GM21515 (cell line): ENCODE results near the gene SEMA3B.
"Not testable (repeated sequence)": the region's sequence is repeated elsewhere in the genome, so short reads cannot be mapped to it uniquely, and the experiment has no call there.

Experiments used
- ATAC-seq: cut with Tn5 transposase; IDR thresholded peaks from one replicate; pipeline ENCODE4 v1.9.1; 2021; ENCODE audit not compliant: unreplicated experiment

SEMA3B gene

DNA sequence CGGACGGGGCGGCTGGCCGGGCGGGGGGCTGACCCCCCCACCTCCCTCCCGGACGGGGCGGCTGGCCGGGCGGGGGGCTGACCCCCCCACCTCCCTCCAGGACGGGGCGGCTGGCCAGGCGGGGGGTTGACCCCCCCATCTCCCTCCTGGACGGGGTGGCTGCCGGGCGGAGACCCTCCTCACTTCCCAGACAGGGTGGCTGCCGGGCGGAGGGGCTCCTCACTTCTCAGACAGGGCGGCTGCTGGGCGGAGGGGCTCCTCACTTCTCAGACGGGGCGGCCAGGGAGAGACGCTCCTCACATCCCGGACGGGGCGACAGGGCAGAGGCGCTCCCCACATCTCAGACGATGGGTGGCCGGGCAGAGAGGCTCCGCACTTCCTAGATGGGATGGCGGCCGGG lies 43.1 kb downstream of the SEMA3B start:
- ATAC-seq: not testable (repeated sequence)

DNA sequence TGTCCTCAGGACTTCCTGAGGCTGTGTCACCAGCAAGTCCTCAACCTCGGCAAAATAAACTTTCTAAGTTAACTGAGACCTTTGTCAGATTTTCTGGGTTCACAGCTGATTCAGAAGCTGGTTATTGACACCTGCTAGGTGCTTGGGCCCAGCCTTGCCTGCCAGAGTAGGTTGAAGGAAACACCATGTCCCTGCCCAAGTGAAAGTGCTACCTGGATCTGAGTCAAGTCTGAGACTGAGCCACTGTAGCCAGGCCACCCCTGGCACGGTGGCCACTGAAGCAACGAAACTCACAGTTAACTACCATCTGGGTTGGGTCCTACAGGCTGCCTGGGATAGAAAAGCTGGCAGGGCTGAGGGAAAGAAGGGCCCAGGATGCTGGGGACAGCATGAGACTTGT lies 45.4 kb downstream of the SEMA3B start:
- ATAC-seq: no peak

DNA sequence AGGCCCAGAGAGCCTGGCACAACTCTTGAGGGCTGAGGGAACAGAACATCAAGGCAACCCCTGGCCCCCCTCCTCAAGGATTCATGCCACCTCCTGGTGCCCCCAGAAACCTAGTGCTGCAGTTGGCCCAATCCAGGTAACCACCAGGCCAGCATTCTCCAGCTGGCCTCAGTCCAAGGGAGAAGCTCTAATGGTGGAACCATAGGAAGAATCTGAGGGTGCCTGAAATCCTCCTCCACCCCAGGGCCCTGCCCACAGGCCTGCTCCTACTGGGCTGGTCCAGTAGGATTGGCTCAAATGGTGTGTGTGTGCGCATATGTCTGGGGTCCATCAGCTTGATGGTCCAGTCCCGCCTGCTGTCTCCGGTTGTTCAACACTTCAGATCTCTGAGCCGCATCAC lies 45.9 kb downstream of the SEMA3B start:
- ATAC-seq: no peak

DNA sequence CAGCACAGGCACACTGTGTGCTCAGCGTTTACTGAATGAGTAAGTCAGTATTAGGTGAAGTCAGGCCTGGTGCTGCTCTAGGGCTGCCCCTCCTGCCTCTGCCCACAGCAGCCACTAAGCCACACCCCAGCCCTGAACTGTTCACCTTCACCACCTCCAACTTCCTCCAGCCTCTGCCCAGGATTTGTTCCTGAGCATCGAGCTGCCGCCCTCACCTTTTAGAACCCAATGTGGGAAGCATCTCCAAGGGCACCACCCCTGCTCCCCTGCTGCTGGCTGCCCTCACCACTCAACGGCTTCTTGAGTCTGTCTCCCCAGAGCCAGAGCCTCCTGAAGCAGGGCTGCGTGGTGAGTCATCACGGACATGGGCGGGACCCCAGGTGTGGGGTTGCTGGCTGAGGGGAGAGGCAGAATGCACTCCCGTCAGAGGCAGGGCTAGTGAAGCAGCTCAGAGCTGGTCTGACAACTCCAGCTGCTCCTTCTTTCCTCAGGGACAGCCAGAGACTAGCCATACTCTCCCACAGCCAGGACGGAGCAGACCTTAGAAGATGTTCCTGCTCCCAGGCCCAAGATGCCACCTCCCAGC lies 47.8 kb downstream of the SEMA3B start:
- no peak for ATAC-seq

DNA sequence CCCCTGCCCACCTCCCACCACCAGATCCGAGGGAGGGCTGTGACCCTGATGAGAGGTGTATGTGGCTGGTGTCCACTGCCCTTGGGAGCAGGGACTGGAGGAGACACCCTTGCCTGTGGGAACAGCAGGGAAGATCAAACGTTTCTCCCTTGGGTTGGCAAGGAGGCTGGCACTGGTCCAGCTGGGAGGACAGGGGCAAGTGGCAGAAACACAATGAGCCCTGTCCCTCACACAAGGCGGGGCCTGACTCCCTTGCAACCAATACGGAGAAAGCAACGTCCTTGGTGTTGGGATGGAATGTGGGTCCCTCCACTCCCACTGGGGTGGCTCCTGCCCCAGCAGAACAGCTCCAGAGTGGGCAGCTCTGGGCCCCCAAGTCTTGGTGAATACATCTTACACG lies 48.4 kb downstream of the SEMA3B start:
- no peak for ATAC-seq

DNA sequence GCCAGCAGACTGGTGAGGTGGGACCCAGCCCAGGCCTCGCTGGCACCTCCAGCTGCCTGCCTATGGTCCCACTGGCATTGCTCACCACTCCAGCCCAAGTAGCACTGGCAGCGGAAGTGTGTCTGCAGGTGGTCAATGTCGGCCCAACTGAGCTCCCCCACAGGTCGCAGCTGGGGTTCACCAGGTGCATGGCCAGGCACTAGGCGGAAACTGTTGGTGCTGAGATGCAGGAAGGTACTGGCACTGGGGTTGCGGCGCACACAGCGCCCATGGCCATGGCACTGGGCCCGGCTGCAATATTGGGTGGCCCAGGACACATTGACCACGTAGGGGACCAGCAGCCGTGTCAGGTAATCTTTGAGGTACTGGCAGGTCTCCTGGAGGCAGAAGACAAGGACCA lies 49.2 kb downstream of the SEMA3B start:
- ATAC-seq: no peak

DNA sequence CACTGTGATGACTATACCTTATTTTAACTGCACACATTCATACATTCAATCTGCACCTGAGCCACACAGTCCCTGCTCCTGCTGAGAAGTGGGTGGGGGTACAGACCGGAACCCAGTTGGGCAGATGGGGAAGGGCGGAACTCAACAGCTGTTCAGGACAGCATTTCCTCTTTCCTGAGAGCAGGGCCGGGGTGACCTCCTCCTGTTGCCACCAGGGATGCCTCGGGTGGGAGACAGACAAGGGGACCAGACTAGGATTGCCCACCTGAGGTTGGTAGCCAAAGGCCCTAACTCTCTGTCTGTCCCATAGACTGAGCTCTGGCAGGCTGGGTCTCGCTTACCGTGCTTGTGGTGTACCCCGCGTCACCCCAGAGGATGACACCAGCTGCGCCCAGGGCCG lies 49.7 kb downstream of the SEMA3B start:
- no peak for ATAC-seq

DNA sequence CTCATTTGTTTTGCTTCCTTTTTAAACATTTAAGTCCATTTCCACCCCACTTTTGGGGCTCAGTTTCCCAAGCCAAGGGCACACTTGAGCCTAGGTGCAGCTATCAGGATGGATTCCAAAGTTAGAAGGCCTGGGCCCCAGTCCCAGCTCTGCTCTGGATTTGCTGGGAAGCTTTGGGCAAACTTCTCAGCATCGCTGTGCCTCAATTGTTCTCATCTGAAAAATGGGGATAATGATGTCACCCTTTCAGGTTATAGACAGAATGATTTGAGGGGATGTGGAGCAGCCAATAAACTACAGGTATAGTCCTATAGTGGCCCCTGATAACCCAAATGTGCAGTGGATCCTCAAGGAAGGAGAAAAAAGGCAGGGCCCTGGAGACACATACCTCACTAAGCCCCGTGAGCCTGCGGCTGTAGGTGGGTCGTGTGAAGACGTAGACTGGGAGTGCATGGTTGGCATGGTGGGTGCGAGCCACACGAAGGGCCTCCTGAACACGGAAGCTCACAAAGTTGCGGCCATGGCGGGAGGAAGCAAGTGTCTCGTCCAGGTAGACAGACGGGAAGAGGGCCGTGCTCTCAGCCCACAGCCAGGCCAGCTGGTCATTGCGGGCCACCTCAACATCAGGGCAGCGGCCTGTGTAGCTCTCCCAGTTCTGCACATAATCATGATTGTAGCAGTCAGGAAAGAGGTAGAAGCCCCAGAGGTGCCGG lies 50.4 kb downstream of the SEMA3B start:
- ATAC-seq: no peak

DNA sequence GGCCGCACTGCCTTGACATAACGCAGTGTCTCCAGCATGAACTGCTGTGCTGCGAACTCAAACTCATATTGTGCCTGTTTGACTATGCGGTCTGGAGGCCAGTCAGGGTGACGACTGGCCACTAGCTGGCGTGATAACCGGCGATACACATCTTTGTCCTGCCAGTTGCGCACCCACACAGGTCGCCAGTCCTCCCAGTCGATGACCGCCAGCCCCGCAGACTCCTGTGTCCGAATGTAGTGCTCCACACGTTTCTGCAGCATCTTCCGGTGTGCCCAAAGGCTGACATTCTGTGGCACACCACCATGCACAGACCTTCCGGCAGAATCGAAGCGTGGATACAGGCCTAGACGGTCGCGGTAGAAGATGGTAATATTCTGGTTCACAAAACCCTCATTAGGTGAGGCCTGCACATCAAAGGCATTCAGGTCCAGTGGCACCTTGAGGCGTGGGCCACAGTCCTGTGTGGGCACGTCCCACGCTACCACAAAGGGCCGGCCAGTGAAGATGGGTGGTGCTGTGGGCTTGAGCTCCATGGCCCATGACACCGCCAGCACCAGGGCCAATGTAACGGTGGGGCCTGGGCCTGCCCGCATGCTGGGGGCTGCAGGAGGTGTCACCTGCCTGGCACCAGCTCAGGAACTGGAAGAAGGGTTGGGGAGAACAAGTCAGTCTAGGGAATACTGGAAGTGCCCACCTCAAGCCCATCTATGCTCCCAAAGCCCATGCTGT lies 51.1 kb downstream of the SEMA3B start:
- ATAC-seq: no peak

DNA sequence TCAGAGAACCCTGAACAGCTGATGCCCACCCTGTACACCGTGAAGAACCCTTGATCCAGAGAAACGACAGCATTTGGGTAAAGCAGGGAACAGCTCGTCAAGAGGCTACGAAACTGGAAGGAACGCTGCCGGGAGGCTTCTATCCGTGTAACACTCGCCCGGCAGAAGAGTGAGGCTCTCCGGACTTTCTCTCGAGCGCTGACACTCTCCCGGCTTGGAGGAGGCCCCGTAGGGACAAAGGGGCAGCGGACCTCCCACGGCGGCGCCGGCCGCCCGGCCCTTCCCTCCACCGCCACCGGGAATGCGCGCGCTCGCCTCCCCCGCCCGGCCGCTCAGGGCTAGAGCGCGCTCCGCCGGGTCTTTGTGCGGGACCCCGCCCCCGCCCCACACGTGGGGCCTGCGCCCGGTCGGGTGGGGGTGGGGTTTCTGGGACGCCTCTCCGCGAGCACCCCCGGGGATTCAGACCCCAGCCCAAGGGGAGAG lies 51.9 kb downstream of the SEMA3B start:
- peak; percentile 51 for ATAC-seq

DNA sequence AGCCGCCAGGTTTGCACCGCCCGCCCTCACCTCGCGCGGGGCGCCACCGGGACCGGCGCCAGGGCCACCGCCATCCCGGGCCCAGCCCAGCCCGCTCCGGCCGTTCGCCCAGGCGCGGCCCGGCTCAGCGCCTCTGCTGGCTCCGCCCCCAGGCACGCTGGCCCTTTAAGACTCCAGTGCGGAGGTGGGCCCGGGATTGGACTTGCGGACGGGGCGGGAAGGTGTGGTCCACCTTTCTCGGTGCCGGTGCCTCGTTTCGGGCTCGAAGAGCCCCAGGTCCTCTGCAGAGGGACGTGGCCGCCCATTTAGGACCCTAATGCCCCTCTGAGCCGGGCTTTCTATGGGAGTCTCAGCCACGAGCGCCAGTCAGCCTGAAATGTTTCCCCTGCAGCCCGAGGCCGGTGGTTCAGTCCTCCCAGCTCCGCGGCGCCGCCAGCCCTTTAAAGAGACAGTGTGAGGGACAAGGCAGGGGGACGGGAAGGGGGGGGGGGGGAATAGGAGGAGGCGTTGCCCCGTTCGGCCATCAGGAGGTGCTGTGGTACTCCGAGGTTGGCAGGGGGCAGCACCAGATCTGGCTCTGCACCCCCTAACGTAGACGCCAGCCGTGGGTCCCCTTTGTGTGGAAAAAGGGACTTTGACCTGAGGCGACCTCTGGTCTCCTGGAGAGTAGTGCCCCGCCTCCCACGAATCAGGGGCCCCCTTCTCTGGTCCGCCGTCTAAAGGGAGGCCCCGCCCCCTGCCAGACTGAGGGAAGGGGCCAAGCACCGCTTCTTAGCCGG lies 52.6 kb downstream of the SEMA3B start:
- peak; percentile 70 for ATAC-seq

DNA sequence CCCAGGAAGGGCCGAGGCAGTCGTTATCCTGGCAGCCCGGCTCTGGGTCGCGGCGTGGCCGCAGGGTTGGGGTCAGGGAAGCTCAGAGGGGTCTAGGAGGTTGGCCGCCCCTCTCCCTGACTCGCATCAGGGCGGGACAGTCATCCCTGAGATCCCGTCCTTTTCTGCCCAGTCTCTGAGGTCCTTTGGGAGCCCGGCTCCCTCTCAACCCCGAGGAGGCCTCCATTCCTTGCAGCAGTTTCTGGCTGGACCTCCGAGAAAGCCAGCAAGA lies 53.1 kb downstream of the SEMA3B start:
- ATAC-seq: no peak

DNA sequence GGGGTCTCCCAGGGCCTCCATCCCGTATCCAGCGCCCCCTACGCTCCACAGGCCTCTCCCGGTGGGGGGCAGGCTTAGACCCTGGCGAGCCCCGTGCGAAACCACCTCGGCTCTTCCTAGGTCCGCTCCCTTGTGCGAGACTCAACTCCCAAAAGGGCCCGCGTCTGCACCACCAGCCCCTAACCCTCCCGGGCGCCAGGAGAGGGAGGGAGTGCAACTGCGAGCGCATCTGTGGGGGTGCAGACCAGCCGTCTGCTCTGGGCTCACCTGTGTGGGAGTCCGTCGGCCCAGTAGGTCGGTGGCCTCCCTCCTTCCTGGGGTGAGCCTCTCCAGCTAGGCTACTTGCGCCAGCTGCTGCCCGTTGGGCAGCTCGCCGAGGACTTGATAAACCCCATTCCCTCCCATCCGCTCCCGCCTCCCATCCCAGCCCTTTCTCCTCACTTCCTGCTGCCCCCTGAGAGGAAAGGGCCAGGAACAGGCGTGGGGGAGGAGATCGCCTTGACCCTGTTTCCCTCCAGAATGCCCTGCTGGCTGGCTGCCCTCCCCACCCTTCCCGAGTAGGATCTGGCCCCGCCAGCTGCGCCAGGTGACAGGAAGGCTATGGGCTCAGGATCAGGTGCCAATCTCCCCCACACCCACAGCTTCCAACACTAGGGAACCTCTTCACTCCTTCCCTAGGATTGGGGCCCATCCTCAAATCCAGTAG lies 53.6 kb downstream of the SEMA3B start, which contains the start of gene HYAL2:
HYAL2 (minus strand) TSS at position 360 of the 706 bp plus-strand sequence. CDS start 2,256 bp downstream, outside the sequence.
- ATAC-seq: no peak

DNA sequence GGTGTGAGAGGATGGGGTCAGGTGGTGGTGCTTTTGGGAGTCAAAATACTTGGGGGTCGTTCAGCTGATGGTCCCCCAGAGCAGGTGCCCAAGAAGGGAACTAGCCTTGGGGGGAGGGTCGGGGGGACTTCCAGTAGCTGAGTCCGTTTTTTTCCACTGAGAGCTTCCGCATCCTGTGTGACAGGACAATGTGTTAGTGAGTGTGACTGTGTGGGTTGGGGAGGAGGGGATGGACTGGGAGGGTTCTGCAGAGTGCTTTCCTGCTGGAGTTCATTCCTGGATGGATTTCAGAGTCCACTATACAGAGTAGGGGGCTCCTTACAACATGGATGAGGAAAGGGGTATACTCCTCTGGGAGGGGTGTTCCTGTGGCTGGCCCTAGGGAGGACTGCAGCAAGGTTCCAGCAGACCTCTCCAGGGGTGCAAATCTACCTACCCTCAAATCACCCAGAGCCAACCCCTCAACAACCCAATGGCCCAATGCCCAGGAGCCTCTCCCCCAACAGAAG lies 54.2 kb downstream of the SEMA3B start:
- ATAC-seq: no peak

DNA sequence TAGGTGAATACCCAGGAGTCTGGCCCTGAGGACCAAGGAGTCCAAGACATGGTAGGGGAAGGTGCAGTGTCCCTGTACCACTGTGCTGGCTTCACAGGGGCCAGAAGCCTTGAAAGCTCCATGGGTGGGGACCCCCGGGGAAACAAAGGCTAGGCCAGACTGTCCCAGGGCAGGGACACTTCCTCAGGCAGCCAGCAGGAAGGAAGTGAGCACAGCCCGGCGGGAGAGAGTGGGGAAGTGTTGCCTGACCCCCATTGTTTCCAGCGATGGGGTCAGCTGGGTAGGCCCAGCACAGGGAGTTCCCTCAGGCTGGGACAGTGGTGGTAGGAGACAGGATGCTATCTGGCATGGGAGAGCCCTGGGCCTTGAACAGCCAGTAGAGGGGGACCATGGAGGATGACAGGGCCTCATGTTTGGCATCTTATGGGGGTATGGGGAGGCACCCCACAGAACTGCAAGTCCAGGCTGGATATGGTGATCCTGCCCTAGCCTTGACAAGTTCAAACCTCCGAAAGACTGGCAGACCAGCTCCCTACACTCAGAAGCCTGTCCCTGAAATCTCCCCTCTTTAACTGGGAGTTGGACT lies 54.8 kb downstream of the SEMA3B start:
- ATAC-seq: no peak

DNA sequence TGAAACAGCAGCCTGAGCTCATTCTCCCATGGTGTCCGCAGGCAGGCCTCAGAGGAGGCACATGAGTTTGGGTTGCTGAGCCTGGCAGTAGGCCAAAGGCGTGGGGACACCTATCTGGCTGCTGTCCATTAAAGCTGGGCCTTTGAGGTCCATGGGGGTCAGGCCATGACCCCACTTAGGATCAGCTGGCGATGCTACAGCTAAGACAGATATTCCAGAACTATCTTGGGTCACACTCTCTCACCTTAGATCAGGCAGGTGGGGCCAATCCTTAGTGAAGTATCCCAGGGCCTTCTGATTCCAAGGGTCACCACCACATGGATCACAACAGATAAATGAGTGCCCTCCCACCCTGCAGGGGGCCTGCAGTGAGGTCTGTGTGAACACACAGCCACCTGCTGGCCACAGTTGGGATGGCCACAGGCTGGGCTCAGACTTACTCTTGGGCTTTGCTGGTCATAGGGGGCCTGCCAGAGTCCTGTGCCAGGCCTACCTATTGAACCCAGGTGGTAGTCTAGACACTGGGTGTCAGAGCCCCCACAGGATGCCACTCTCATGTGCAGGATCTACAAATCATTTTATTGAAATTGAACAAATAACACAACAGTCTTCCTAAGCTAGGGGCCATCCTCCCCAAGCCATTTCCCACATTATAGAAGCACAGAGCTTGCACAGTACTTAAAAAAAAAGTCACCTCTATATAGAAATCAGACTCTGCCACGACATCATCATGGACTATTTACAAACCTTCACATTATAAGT lies 55.6 kb downstream of the SEMA3B start:
- no peak for ATAC-seq

DNA sequence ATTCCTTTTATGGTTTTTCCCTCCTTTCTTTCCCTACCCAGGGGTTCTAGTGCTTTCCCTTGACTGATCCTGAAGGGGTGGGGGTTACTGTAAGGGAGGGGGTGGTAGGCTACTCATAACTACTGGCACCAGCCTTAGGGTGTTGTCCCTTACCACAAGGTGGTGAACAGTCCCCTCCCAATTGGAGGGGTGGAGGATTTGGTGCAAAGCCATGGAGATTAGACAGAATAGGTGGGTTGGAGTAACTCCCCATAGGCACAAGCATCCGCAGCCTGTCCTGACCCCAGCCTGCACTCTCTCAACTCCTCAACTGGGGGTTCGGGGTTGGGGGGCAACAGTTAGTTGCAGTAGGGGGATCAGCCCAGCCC lies 56.1 kb downstream of the SEMA3B start:
- no peak for ATAC-seq

DNA sequence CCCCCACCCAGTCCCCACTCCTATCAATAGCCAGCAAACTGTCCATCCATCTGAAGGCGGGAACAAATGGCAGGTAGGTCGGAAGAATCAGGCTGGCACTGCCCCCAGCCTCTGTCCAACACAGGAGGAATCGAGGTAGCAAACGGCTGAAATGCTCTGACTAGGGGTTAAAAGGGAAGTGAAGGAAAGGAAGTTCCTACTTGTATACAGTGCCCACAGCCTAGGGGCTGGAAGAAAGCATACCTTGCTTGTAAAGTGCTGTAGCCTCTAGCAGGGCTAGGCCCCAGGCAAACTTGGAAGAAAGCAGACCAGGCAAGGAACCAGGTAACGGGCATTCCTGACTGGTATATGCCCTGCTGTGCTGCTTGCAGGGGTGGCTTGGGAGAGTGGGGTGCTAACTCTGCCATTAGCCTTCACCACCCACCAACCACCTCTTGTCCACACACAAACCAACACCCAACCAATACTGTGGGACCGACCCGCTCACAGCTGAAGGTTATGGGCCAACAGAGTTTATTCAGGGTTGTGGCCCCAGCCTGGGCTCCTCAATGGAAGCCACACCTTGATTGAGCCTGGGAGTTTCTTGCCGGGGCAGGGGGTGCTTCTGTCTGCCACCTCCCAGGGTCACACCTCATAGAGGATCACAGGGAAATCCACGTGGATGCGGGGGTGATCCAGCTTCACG lies 56.7 kb downstream of the SEMA3B start:
- ATAC-seq: no peak

DNA sequence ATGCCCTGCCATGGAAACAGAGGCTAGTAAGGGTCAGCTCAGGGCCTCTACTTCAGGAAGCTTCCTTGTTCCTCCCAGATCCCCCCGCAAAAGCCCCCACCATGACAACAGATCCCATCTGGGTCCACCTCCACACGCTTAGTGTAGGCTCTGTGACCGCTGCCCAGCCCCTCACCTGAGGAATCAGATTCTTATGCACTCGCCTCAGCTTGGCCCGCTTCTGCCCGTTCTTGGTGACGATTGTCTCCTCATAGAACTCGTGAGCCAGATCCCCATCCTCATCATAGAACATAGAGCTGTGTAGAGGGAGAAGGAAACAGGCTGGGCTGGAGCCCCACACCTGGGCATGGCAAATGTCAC lies 57.2 kb downstream of the SEMA3B start:
- ATAC-seq: no peak
